MM.1S (cell line): ENCODE data around the gene ATP7A.

Experiments
- CTCF ChIP-seq: fragments of 300-600 bp; sonication (generic); IDR thresholded peaks from 2 replicates; pipeline ENCODE4 v1.5.1; 2016; ENCODE audit warnings: antibody characterized with exemption, low read length, mixed read lengths
- EZH2 ChIP-seq: fragments of 300-600 bp; sonication (generic); optimal IDR thresholded peaks from 2 replicates; pipeline ENCODE3; 2017; ENCODE audit warnings: low read depth, mild to moderate bottlenecking, antibody characterized with exemption, low read length, mixed read lengths
- EZH2phosphoT487 ChIP-seq: fragments of 300-600 bp; sonication (generic); IDR thresholded peaks from 2 replicates; pipeline ENCODE4 v1.6.1; 2018; ENCODE audit warnings: antibody characterized with exemption, low read length

GRCh38 chrX:78029663-78030062 is 119.2 kb downstream of the ATP7A start:
- TF ChIP-seq CTCF (peak; percentile 65), EZH2phosphoT487 (no peak), EZH2 (no peak)
